Measurements from ENCODE around the gene PIK3CB.

Gene PIK3CB

DNA sequence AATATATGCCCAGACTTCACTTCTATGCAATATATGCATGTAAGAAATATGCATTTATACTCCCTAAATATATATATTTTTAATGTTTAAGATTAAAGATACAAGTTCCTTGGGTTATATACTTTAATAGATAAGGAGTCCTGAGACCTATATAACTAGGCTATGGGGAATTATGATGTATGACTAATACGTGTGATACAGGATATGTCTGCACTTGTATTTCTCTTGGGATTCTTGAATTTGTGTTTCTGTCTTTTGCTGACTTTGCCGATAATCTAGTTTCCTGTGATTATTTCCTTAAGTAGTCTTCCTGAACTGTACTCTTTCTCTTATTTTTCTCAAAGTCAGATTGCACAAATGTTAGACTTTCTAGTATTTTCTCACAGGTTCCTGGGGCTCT lies 109.6 kb downstream of the PIK3CB start:
- TF ChIP-seq, protein P1, sequence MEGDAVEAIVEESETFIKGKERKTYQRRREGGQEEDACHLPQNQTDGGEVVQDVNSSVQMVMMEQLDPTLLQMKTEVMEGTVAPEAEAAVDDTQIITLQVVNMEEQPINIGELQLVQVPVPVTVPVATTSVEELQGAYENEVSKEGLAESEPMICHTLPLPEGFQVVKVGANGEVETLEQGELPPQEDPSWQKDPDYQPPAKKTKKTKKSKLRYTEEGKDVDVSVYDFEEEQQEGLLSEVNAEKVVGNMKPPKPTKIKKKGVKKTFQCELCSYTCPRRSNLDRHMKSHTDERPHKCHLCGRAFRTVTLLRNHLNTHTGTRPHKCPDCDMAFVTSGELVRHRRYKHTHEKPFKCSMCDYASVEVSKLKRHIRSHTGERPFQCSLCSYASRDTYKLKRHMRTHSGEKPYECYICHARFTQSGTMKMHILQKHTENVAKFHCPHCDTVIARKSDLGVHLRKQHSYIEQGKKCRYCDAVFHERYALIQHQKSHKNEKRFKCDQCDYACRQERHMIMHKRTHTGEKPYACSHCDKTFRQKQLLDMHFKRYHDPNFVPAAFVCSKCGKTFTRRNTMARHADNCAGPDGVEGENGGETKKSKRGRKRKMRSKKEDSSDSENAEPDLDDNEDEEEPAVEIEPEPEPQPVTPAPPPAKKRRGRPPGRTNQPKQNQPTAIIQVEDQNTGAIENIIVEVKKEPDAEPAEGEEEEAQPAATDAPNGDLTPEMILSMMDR (conservative IDR thresholded peaks at IDR 0.05; ENCODE audit: low read depth), result no peak
- no peak overlapping the region for H3K27ac ChIP-seq
- POLR2A ChIA-PET (ENCODE audit: low non-redundant PET), result no interaction called here
- DNase-seq (ENCODE audit: low spot score), result no peak
- CTCF ChIA-PET, result no interaction called here

DNA sequence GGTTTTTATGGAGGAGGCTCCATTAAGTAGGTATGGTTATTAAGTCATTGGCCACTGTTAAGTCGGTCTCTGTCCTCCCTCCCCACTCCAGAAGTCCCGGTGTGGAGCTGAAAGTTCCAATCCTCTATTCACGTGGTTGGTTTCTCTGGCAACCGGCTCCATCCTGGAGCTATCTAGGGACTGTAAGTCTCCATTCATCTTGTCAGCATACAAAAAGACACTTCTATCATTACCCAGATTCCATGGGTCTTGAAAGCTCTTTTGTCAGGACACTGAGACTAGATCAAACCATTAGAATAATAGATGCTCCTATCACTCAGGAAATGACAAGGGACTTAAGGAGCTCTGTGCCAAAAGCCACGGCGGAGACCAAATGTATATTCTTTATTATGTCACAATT lies 110.3 kb downstream of the PIK3CB start:
- CTCF ChIA-PET, result no interaction called here
- no peak overlapping the region for H3K27ac ChIP-seq
- TF ChIP-seq, protein P1 (conservative IDR thresholded peaks at IDR 0.05; ENCODE audit: low read depth), result no peak
- no peak for DNase-seq (ENCODE audit: low spot score)
- POLR2A ChIA-PET (ENCODE audit: low non-redundant PET), result no interaction called here

DNA sequence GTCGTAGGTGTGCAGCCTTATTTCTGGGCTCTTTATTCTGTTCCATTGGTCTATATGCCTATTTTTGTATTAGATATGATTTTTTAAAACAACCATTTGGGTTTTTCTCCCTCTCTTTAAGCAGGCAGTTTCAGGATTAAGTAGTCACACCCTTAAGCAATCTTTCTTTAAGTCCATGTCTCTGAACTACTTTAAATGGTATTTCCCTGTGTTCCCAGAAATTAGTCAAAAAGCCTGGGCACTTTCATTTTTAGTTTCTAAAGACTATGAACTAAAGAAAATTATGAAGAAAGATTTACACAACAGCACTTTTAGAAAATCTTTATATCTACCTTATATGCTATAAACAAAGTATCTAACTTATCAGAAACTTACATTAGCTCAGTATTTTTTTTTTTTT lies 115.9 kb downstream of the PIK3CB start:
- TF ChIP-seq, protein P1 (conservative IDR thresholded peaks at IDR 0.05; ENCODE audit: low read depth), result no peak
- CTCF ChIA-PET, result interaction anchor here (0.5 kb wide), 1 partner anchor 98 kb away, joined by 3 read pairs; no protein-coding TSS in a partner anchor
- no peak overlapping the region for H3K27ac ChIP-seq
- no peak for DNase-seq (ENCODE audit: low spot score)
- POLR2A ChIA-PET (ENCODE audit: low non-redundant PET), result no interaction called here

DNA sequence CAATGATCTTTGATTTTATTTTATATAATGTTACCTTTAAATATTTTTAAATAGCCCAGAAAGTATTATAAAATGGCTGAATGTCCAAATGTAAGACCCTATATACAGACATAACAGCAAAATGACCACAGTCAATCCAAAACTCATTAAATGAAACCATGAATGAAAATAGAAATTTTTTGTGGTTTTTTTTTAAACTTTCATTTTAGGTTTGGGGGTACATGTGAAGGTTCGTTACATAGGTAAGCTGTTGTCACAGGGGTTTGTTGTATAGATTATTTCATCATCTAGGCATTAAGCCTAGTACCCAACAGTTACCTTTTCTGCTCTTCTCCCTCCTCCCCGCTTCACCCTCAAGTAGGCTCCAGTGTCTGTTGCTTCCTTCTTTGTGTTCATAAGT lies 117.4 kb downstream of the PIK3CB start:
- TF ChIP-seq, protein P1 (conservative IDR thresholded peaks at IDR 0.05; ENCODE audit: low read depth), result no peak
- ChIA-PET CTCF (interaction anchor here (0.6 kb wide), 3 partner anchors 224 to 1439 kb away, joined by 3 read pairs; no protein-coding TSS in a partner anchor), POLR2A (ENCODE audit: low non-redundant PET) (no interaction called here)
- no peak overlapping the region for H3K27ac ChIP-seq
- no peak for DNase-seq (ENCODE audit: low spot score)

DNA sequence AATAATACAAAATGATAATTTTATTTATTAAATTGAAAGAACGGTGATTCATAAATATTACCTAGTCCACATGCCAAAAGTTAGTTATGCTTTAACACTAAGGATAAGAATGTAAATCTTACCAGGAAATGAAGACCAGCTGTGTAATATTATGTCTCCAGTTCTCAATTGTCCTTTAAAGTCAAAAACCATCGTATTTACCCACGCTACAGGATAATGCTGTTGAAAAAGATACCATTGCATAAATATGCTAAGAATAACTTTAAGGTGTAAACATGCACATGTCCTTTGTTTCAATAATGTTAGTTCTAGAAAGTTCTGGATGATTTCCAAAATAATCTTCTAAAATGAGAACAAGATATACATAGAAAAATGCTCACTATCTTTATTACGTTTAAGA lies 122.6 kb downstream of the PIK3CB start:
- no peak for DNase-seq (ENCODE audit: low spot score)
- CTCF ChIA-PET, result no interaction called here
- H3K27ac ChIP-seq, result no peak overlapping the region
- TF ChIP-seq, protein P1 (conservative IDR thresholded peaks at IDR 0.05; ENCODE audit: low read depth), result no peak
- POLR2A ChIA-PET (ENCODE audit: low non-redundant PET), result no interaction called here

DNA sequence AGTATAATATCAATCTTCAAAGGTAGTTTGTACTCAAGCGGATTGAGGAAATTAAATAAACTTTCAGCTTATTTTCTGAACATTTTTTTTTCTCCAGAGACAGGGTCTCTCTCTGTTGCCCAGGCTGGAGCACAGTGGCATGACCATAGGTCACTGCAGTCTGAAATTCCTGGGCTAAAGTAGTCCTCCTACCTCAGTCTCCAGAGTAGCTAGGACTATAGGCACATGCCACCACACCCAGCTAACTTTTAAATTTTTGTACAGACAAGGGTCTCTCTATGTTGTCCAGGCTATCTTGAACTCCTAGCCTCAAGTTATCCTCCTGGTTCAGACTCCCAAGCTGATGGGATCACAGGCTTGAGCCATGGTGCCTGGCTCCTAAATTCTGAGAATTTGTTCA lies 129.1 kb downstream of the PIK3CB start:
- DNase-seq (ENCODE audit: low spot score), result no peak
- TF ChIP-seq, protein P1 (conservative IDR thresholded peaks at IDR 0.05; ENCODE audit: low read depth), result no peak
- ChIA-PET CTCF (interaction anchor here (0.6 to 1.1 kb wide), 2 partner anchors 73 to 217 kb away, joined by 3 read pairs; no protein-coding TSS in a partner anchor), POLR2A (ENCODE audit: low non-redundant PET) (no interaction called here)
- no peak overlapping the region for H3K27ac ChIP-seq

Data from RWPE1 (cell line).